ENCODE measurements around the gene UBE2J2. TPM values are rescaled to one million over a fixed set of nuclear protein-coding genes. Genes with fewer than 3 reads are reported as not detected.

Gene UBE2J2
- 31.3 and 43.5 TPM in 2 replicates for total RNA-seq

DNA sequence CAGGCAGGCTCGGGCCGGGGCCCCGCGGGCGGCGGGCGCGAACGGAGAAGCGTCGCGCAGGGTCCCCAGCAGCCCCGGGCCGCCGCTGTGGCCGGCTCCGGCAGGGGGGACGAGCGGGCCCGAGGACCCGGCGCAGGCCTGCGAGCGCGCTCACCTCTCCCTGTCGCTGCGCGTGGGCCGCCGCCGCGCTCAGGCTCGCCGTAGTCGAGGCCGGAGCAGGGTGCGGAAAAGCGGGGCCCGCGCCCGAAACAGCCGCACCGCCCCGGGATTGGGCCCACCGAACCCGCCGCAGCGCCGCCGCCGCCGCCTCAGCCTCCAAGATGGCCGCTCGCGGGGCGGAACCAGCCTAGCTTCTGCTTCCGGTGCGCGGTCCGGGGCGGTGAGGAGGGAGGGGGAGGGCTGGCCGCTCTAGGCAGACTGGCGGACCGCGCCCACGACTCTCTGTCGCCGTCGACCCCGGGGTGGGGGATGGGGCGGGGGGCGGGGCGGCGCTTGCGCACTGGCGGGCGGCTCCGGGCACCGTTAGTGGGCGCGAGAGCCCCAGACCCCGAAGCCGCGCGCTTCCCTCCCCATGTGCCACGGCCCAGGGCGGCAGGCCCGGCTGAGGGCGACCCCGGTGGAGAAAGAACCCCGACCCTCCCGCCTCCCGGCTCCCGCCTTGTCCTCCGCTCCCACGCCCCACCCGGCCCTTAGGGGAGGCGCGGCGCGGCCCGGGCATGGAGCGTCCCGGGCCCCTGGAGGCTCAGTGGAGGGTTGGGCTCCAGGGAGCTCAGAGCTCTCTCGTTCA, at the start of gene UBE2J2:
Gene UBE2J2 (minus strand): TSS at position 343 of the 787 bp plus-strand sequence. CDS start 5,862 bp downstream, outside the sequence.

DNA sequence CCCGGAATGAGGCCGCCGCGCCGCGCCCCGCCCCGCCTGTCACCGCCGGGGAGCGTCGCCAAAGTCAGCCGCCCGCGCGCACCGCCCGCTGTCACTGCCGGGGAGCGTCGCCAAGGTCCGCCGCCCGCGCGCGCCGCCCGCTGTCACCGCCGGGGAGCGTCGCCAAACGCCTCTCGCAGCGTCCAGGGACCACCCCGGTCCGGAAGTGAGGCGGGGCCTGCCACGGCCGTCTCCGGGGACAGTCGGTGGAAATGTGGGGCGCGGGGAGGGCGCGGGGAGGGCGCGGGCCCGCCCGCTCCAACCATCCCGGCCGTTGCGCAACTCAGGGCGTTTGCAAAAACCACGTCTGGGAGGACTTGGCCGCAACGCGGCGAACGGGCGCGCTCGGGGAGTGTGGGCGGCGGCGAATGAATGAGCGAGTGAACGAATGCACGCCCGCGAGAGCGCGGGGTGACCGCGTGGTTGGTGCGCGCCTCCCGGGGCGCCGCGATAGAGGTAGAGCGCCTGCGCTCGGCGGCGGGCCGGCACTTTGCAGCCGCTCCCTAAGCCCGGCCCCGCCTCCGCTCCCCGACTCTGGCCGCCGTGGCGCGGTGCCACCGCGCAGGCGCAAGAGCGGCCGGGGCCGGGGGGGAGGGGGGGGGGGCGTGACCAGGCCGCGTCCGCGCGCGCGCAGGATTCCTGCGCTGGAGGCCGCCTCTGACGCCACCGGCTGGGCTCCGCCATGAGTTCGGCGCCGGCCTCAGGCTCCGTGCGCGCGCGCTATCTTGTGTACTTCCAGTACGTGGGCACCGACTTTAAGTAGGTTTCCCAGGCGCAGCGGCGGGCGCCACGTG, 34.5 kb upstream of the UBE2J2 start, which contains the start of the genes ACAP3 and PUSL1:
Gene ACAP3 (minus strand): TSS at position 8 of the 833 bp plus-strand sequence. CDS start 115 bp downstream, outside the sequence.
Gene PUSL1 (plus strand): TSS at position 675 of the 833 bp plus-strand sequence. CDS start 47 bp downstream, at position 722.

DNA sequence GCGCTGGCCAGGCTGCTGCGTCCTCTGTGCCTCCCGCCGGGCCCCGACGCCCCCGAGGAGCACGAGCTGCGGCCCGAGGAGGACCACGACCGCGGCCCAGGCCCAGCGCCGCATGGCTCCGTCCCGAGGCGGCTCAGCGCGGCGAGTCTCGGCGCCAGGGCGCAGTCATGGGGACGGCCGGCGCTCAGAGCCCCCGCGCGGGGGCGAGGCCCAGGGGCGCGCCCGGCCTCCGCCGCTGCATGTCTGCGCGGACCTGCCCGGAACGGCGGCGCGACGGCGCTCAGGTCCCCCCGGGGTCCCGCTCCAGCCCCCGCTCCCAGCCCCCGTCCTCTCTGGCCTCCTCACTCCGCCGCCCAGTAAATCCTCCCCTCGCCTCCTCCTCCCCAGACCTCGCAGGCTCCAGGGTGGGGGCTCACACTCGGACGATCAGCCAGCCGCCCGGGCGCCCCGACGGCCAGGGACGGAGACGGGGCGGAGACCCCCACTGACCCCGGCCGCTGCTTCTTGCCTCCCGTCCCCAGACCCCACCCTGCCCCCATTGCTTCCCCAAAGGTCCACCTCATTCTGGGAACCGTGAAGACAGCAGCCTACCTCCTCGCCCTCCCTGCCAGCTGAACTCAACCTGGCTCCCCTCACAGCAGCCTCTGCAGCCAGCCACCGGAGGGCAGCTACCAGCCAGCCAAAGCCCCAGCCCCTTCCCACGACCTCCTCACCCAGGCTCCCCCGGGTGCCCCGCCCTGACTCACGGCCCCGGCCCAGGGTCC, 26.9 kb downstream of the UBE2J2 start, which contains the start of gene C1QTNF12:
Gene C1QTNF12 (minus strand): TSS at position 146 of the 764 bp plus-strand sequence. CDS start 32 bp downstream, at position 114.

DNA sequence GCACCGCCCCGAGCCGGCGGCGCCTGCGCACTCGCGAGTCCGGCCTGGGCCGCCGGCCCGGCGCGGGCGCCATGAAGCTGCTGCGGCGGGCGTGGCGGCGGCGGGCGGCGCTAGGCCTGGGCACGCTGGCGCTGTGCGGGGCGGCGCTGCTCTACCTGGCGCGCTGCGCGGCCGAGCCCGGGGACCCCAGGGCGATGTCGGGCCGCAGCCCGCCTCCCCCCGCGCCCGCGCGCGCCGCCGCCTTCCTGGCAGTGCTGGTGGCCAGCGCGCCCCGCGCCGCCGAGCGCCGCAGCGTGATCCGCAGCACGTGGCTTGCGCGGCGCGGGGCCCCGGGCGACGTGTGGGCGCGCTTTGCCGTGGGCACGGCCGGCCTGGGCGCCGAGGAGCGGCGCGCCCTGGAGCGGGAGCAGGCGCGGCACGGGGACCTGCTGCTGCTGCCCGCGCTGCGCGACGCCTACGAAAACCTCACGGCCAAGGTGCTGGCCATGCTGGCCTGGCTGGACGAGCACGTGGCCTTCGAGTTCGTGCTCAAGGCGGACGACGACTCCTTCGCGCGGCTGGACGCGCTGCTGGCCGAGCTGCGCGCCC, 41.4 kb downstream of the UBE2J2 start, which contains the start of gene B3GALT6:
Gene B3GALT6 (plus strand): TSS at position 30 of the 588 bp plus-strand sequence. CDS start 42 bp downstream, at position 72.

DNA sequence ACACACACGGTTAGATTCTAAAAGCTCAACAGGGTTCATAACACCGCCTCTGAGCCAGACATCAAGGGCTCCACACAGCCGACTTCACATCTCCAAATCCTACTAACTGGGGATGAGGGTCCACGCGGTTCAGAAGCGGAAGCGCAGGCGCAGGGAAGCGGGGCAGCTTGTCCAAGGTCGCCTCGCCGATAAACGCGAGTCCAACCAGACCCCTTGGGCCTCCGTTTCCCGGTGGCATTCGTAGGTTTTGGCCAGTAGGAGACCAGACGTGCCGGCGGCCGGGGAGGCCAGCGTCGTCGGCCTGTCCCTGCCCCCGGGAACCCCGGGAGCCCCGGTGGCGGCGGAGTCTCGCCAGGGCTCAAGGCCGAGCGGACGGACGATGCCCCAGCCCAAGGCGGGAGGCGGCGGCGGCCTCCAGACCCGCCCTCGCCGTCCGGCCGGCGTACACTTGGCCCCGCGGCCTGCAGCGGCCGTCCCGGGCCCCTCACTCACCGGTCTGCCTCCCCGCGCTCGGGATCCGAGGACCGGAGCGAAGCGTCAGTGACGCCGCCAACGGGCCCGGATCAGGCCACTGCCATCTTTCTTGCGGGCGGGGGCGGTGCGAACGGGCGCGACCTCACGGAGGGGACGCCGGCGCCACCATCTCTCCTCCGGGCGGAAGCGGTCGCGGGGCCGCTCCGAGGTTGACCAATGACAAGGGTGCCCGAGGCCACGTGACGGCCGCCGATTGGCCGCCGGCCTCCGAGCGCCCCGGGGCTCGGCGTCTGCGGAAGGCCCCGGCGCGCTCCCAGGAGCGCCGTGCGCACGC, 42.0 kb downstream of the UBE2J2 start, which contains the start of gene SDF4:
Gene SDF4 (minus strand): TSS at position 602 of the 808 bp plus-strand sequence. CDS start 3,229 bp downstream, outside the sequence.

DNA sequence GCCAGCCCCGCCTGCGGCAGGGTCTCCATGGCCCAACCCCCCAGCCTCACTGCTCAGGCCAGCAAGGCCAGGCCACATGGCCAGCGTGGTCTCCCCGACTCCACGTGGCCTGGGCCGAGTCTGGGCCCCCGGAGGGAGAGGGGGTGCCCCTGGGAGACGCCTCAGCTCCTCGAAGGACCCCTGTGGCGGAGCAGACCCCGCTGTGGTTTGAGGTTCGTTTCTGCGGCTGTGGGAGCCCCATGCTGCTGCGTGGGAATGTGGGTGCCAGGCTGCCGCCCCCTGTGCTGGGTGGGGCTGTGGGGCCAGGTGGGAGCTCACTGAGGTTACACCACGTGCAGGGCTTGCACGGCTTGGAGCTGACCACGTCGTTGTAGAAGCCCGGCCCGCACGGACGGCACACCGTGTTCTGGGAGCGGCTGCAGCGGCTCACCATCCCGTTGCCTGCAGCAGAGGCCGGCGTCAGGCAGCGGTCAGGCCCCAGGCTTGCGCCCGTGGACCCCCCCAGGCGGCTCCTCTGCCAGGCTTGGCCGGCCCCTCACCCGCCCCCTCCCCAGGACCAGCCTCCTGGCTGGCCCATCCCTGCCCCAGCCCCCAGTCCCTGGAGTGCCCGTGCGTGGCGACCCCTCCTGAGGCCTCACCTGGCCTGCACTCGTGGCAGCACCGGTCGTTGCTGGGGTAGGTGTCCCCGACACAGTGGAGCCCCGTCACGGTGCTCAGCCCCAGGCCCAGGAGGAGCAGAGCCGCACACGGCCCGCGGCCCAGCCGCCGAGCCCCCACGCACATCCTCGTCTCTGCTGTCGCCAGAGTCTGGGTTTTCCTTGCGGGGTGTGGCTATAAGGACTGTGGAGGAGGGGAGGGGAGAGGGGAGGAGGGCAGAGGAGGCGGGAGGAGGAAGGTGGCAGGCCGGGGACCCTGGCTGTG, 60.0 kb downstream of the UBE2J2 start, which contains the start of gene TNFRSF4:
Gene TNFRSF4 (minus strand): TSS at position 809 of the 921 bp plus-strand sequence. CDS start 26 bp downstream, at position 783.

DNA sequence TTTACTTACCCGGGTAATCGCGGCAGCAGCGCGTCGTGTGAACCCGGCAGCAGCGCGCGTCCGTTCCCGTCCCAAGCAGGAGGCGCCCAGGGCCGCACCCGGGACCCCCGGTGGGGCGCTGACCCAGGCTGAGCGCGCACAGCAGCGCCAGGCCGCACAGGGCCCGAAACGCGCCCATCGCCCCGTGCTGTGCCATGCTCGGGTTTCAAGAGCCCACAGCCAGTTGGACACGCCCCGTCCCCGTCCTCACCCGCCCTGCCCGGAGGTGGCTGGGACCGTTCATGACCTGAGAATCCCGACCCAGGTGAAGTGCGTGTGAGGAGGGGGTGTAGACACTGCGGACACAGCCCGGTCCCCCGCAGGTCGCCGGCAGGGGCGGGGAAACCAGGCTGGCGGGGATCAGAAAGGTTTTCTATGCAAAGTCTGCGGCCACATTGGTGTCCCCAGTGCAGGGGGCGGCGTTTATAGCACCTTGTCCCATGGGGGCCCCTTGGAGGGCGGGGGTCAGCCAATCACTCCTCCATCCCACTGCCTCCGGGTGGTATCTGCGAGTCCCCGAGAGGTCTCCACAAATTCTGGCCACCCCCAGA, 67.2 kb downstream of the UBE2J2 start, which contains the start of gene TNFRSF18:
Gene TNFRSF18 (minus strand): TSS at position 217 of the 590 bp plus-strand sequence. CDS start 21 bp downstream, at position 196.

Other genes with a start within 250 kb of the UBE2J2 start
- not detected in 2 replicates for gene RNF223, start 199.5 kb downstream of the UBE2J2 start, total RNA-seq
- 4.4 and 5.4 TPM in 2 replicates for gene C1orf159, start 157.8 kb downstream of the UBE2J2 start, total RNA-seq
- not detected in 2 replicates for gene TTLL10, start 100.0 kb downstream of the UBE2J2 start, total RNA-seq
- gene TNFRSF18, start 67.3 kb downstream of the UBE2J2 start, total RNA-seq, result 0.28 TPM in 1 of 2 replicates, not detected in the other
- gene TNFRSF4, start 59.7 kb downstream of the UBE2J2 start, total RNA-seq, result not detected in 2 replicates
- 90.1 and 109 TPM in 2 replicates for gene SDF4, start 41.9 kb downstream of the UBE2J2 start, total RNA-seq
- gene B3GALT6, start 41.6 kb downstream of the UBE2J2 start, total RNA-seq, result 28.2 and 31.2 TPM in 2 replicates
- 0.38 and 0.85 TPM in 2 replicates for gene C1QTNF12, start 27.1 kb downstream of the UBE2J2 start, total RNA-seq
- gene SCNN1D, start 6.6 kb upstream of the UBE2J2 start, total RNA-seq, result 0.58 and 1.4 TPM in 2 replicates
- gene ACAP3, start 34.1 kb upstream of the UBE2J2 start, total RNA-seq, result 33.0 and 34.3 TPM in 2 replicates
- 8.7 and 22.8 TPM in 2 replicates for gene PUSL1, start 34.7 kb upstream of the UBE2J2 start, total RNA-seq
- 34.1 and 42.0 TPM in 2 replicates for gene INTS11, start 50.8 kb upstream of the UBE2J2 start, total RNA-seq
- 9.0 and 11.5 TPM in 2 replicates for gene CPTP, start 50.9 kb upstream of the UBE2J2 start, total RNA-seq
- gene TAS1R3, start 57.4 kb upstream of the UBE2J2 start, total RNA-seq, result under 0.01 TPM in 2 replicates
- gene DVL1, start 75.6 kb upstream of the UBE2J2 start, total RNA-seq, result 86.0 and 119 TPM in 2 replicates
- gene MXRA8, start 84.7 kb upstream of the UBE2J2 start, total RNA-seq, result 121 and 141 TPM in 2 replicates
- gene AURKAIP1, start 101.4 kb upstream of the UBE2J2 start, total RNA-seq, result 82.6 and 152 TPM in 2 replicates
- 63.8 and 140 TPM in 2 replicates for gene CCNL2, start 125.5 kb upstream of the UBE2J2 start, total RNA-seq
- 58.9 and 129 TPM in 2 replicates for gene MRPL20, start 133.4 kb upstream of the UBE2J2 start, total RNA-seq
- gene ANKRD65, start 147.4 kb upstream of the UBE2J2 start, total RNA-seq, result under 0.01 TPM in 2 replicates
- gene VWA1, start 161.8 kb upstream of the UBE2J2 start, total RNA-seq, result 2.9 and 9.0 TPM in 2 replicates
- gene ATAD3C, start 175.8 kb upstream of the UBE2J2 start, total RNA-seq, result not detected in 2 replicates
- 15.8 and 46.6 TPM in 2 replicates for gene ATAD3B, start 197.9 kb upstream of the UBE2J2 start, total RNA-seq
- 18.9 and 64.2 TPM in 2 replicates for gene ATAD3A, start 238.3 kb upstream of the UBE2J2 start, total RNA-seq

All from regular cardiac myocyte (primary cell).